GM19193 (cell line): ENCODE measurements around the gene CBX6.

Experiments used
- POLR2A ChIP-seq: IDR thresholded peaks from 4 replicates; pipeline ENCODE4 v1.6.1; 2011; ENCODE audit not compliant: insufficient read depth, insufficient read length; ENCODE audit errors: extremely low read depth

Gene CBX6

GRCh38 chr22:38867124-38867455 is 4.9 kb downstream of the CBX6 start:
- no peak for TF ChIP-seq POLR2A

GRCh38 chr22:38866399-38867123 is 5.5 kb downstream of the CBX6 start:
- no peak for TF ChIP-seq POLR2A

GRCh38 chr22:38866024-38866398 is 6.0 kb downstream of the CBX6 start:
- no peak for TF ChIP-seq POLR2A

GRCh38 chr22:38865201-38866023 is 6.6 kb downstream of the CBX6 start:
- no peak for TF ChIP-seq POLR2A

GRCh38 chr22:38864361-38865191 is 7.4 kb downstream of the CBX6 start:
- TF ChIP-seq POLR2A: no peak

- TF ChIP-seq POLR2A: peak; percentile 18
These were observed 8.4 kb downstream of the CBX6 start for GRCh38 chr22:38863531-38864131.

GRCh38 chr22:38862375-38863329 is 9.4 kb downstream of the CBX6 start:
- TF ChIP-seq POLR2A: no peak

- TF ChIP-seq POLR2A: no peak
These were observed 10.1 kb downstream of the CBX6 start for GRCh38 chr22:38861927-38862326.

GRCh38 chr22:38861170-38861876 is 10.7 kb downstream of the CBX6 start:
- no peak for TF ChIP-seq POLR2A

- no peak for TF ChIP-seq POLR2A
These were observed 11.5 kb downstream of the CBX6 start for GRCh38 chr22:38860283-38861169.

- TF ChIP-seq POLR2A: no peak
These were observed 12.3 kb downstream of the CBX6 start for GRCh38 chr22:38859581-38860282.

GRCh38 chr22:38858492-38858891 is 13.5 kb downstream of the CBX6 start:
- TF ChIP-seq POLR2A: no peak
